Putamen (tissue), 1 donor: ENCODE measurements around the gene KIAA0586.
"Not testable (repeated sequence)": the region's sequence is repeated elsewhere in the genome, so short reads cannot be mapped to it uniquely, and the experiment has no call there.

Experiments
- DNase-seq: peaks from one replicate; pipeline ENCODE4 v3.0.0-alpha.2; 2016; ENCODE audit warnings: low spot score

Gene KIAA0586

GRCh38 chr14:58549105-58549757 is 121.7 kb downstream of the KIAA0586 start:
- peak; percentile 22 for DNase-seq

GRCh38 chr14:58553959-58554358 is 126.4 kb downstream of the KIAA0586 start:
- no peak for DNase-seq

GRCh38 chr14:58555647-58556046 is 128.1 kb downstream of the KIAA0586 start:
- no peak for DNase-seq

- no peak for DNase-seq
These were observed 129.7 kb downstream of the KIAA0586 start for GRCh38 chr14:58557242-58557641.

GRCh38 chr14:58560208-58560607 is 132.7 kb downstream of the KIAA0586 start:
- DNase-seq: no peak

- DNase-seq: no peak
These were observed 134.6 kb downstream of the KIAA0586 start for GRCh38 chr14:58562141-58562540.

GRCh38 chr14:58563978-58564377 is 136.5 kb downstream of the KIAA0586 start:
- no peak for DNase-seq

GRCh38 chr14:58565832-58566231 is 138.3 kb downstream of the KIAA0586 start:
- no peak for DNase-seq

GRCh38 chr14:58566979-58567378 is 139.5 kb downstream of the KIAA0586 start:
- DNase-seq: no peak

GRCh38 chr14:58568322-58568721 is 140.8 kb downstream of the KIAA0586 start:
- DNase-seq: no peak

- no peak for DNase-seq
These were observed 143.7 kb downstream of the KIAA0586 start for GRCh38 chr14:58571256-58571655.

- no peak for DNase-seq
These were observed 144.4 kb downstream of the KIAA0586 start for GRCh38 chr14:58571769-58572472.

- DNase-seq: no peak
These were observed 144.9 kb downstream of the KIAA0586 start for GRCh38 chr14:58572473-58572853.

- DNase-seq: no peak
These were observed 145.3 kb downstream of the KIAA0586 start for GRCh38 chr14:58572863-58573262.

GRCh38 chr14:58574623-58575022 is 147.1 kb downstream of the KIAA0586 start:
- DNase-seq: no peak

- DNase-seq: no peak
These were observed 148.4 kb downstream of the KIAA0586 start for GRCh38 chr14:58575956-58576355.

- not testable (repeated sequence) for DNase-seq
These were observed 152.5 kb downstream of the KIAA0586 start for GRCh38 chr14:58580035-58580434.

- DNase-seq: not testable (repeated sequence)
These were observed 153.9 kb downstream of the KIAA0586 start for GRCh38 chr14:58581389-58581788.

- DNase-seq: no peak
These were observed 156.9 kb downstream of the KIAA0586 start for GRCh38 chr14:58584383-58584782.

- DNase-seq: no peak
These were observed 159.8 kb downstream of the KIAA0586 start for GRCh38 chr14:58587271-58587670.

GRCh38 chr14:58588321-58588720 is 160.8 kb downstream of the KIAA0586 start:
- not testable (repeated sequence) for DNase-seq

GRCh38 chr14:58593977-58594376 is 166.5 kb downstream of the KIAA0586 start:
- no peak for DNase-seq

GRCh38 chr14:58597041-58597440 is 169.5 kb downstream of the KIAA0586 start:
- DNase-seq: no peak
